IMR-90 (cell line): ENCODE measurements around the gene GPR39. TPM values are rescaled to one million over a fixed set of nuclear protein-coding genes. Genes with fewer than 3 reads are reported as not detected.

Experiments
- ATAC-seq: fragments of 200-7000 bp; cut with Tn5 transposase; 2 replicates; pipeline ENCODE4 v1.9.1; 2020; ENCODE audit warnings: low read depth, mild to moderate bottlenecking, moderate library complexity
- BruUV-seq: library from RNA; stranded (reverse); fragments of 400-500 nt; replicated peaks from 2 replicates; lab custom pipeline; 2021; lab: Mats Ljungman, UMichigan
- CTCF ChIA-PET: fragments of 300-600 bp; formaldehyde crosslinking; extraction: SDS; loops from one replicate; lab custom pipeline; 2021; ENCODE audit warnings: antibody characterized with exemption; lab: Yijun Ruan, JAX
- POLR2A ChIA-PET: fragments of 300-600 bp; sonication (Branson Sonifier 250); formaldehyde crosslinking; loops from one replicate; lab custom pipeline; 2022; ENCODE audit warnings: antibody characterized with exemption; ENCODE audit not compliant: unreplicated experiment; lab: Charles Lee
- DNase-seq: peaks from one replicate; pipeline ENCODE4 v3.0.0; 2013
- H2AFZ ChIP-seq: replicated peaks from 2 replicates; pipeline ENCODE3; 2013; ENCODE audit warnings: low read length, mild to moderate bottlenecking; ENCODE audit not compliant: poor library complexity
- H2AK5ac ChIP-seq: 2 replicates; pipeline ENCODE4 v1.6.1; 2013; ENCODE audit warnings: low read depth, low read length, inconsistent platforms
- H2AK9ac ChIP-seq: replicated peaks from 2 replicates; pipeline ENCODE3; 2013; ENCODE audit warnings: mild to moderate bottlenecking, low read depth, low read length, moderate library complexity; ENCODE audit not compliant: poor library complexity
- H2BK120ac ChIP-seq: 2 replicates; pipeline ENCODE4 v1.6.1; 2013; ENCODE audit warnings: low read depth, low read length, inconsistent platforms
- H2BK15ac ChIP-seq: 3 replicates; pipeline ENCODE4 v1.6.1; 2013; ENCODE audit warnings: low read depth, low read length, inconsistent platforms
- H2BK20ac ChIP-seq: 2 replicates; pipeline ENCODE4 v1.6.1; 2013; ENCODE audit warnings: low read depth, mild to moderate bottlenecking, inconsistent platforms, low read length, moderate library complexity
- H2BK5ac ChIP-seq: 2 replicates; pipeline ENCODE4 v1.6.1; 2013; ENCODE audit warnings: mild to moderate bottlenecking, low read depth, low read length, inconsistent platforms; ENCODE audit not compliant: poor library complexity, severe bottlenecking
- H3K14ac ChIP-seq: replicated peaks from 2 replicates; pipeline ENCODE4 v1.6.1; 2013; ENCODE audit warnings: low read depth, low read length, inconsistent platforms
- H3K18ac ChIP-seq: 2 replicates; pipeline ENCODE4 v1.6.1; 2013; ENCODE audit warnings: low read depth, low read length, control low read depth
- H3K23ac ChIP-seq: 2 replicates; pipeline ENCODE4 v1.6.1; 2013; ENCODE audit warnings: low read depth, low read length, inconsistent platforms
- H3K27ac ChIP-seq: 2 replicates; pipeline ENCODE4 v1.5.1; 2013; ENCODE audit warnings: mild to moderate bottlenecking, control low read depth, low read length; ENCODE audit not compliant: insufficient read depth
- H3K27me3 ChIP-seq: 2 replicates; pipeline ENCODE4 v1.6.1; 2013; ENCODE audit warnings: low read length; ENCODE audit not compliant: control insufficient read depth, insufficient read depth
- H3K36me3 ChIP-seq: 2 replicates; pipeline ENCODE4 v1.6.1; 2013; ENCODE audit warnings: low read length, mixed read lengths; ENCODE audit not compliant: control insufficient read depth, insufficient read depth
- H3K4ac ChIP-seq: 2 replicates; pipeline ENCODE4 v1.6.1; 2013; ENCODE audit warnings: low read depth, low read length, inconsistent platforms
- H3K4me1 ChIP-seq: 2 replicates; pipeline ENCODE4 v1.6.1; 2013; ENCODE audit warnings: low read length, mixed read lengths; ENCODE audit not compliant: control insufficient read depth, insufficient read depth
- H3K4me2 ChIP-seq: 2 replicates; pipeline ENCODE4 v1.6.1; 2013; ENCODE audit warnings: low read depth, mild to moderate bottlenecking, control low read depth, low read length, moderate library complexity
- H3K4me3 ChIP-seq: 2 replicates; pipeline ENCODE4 v1.5.1; 2013; ENCODE audit warnings: low read depth, mild to moderate bottlenecking, control low read depth, low read length, moderate library complexity; ENCODE audit not compliant: insufficient read depth
- H3K56ac ChIP-seq: 2 replicates; pipeline ENCODE4 v1.6.1; 2013; ENCODE audit warnings: low read length, inconsistent platforms; ENCODE audit not compliant: insufficient read depth; ENCODE audit errors: extremely low read depth
- H3K79me1 ChIP-seq, 2 experiments: 2 replicates each; pipeline ENCODE4 v1.6.1; 2013; ENCODE audit warnings: low read length in 2 of 2, inconsistent platforms in 1 of 2, low read depth in 1 of 2
- H3K9ac ChIP-seq: 2 replicates; pipeline ENCODE4 v1.6.1; 2013; ENCODE audit warnings: low read depth, low read length, control low read depth
- H3K9me1 ChIP-seq: 2 replicates; pipeline ENCODE4 v1.6.1; 2013; ENCODE audit warnings: low read length, inconsistent platforms; ENCODE audit not compliant: insufficient read depth
- H3K9me3 ChIP-seq: 2 replicates; pipeline ENCODE4 v1.6.1; 2013; ENCODE audit warnings: low read length; ENCODE audit not compliant: control insufficient read depth, insufficient read depth
- H4K20me1 ChIP-seq: 2 replicates; pipeline ENCODE4 v1.6.1; 2013; ENCODE audit warnings: low read length, inconsistent platforms; ENCODE audit not compliant: insufficient read depth
- H4K5ac ChIP-seq: 2 replicates; pipeline ENCODE4 v1.6.1; 2013; ENCODE audit warnings: mild to moderate bottlenecking, low read depth, low read length, control low read depth
- H4K8ac ChIP-seq, 2 experiments: 2 replicates each; pipeline ENCODE4 v1.6.1; 2013; ENCODE audit warnings: low read depth in 2 of 2, low read length in 2 of 2, control low read depth in 1 of 2, inconsistent platforms in 1 of 2
- H4K91ac ChIP-seq: 2 replicates; pipeline ENCODE4 v1.6.1; 2013; ENCODE audit warnings: low read depth, low read length, inconsistent platforms; ENCODE audit not compliant: insufficient read depth
- BHLHE40 ChIP-seq: fragments of 150-350 bp; IDR thresholded peaks from 2 replicates; pipeline ENCODE4 v1.6.1; 2016; ENCODE audit warnings: mild to moderate bottlenecking, low read depth, low read length
- CEBPB ChIP-seq: IDR thresholded peaks from 2 replicates; pipeline ENCODE4 v1.6.1; 2012; ENCODE audit warnings: low read depth, low read length, improper control_type of control experiment
- CHD1 ChIP-seq: IDR thresholded peaks from 2 replicates; pipeline ENCODE4 v1.6.1; 2012; ENCODE audit warnings: low read depth, low read length, improper control_type of control experiment
- FOS ChIP-seq: fragments of 150-350 bp; IDR thresholded peaks from 2 replicates; pipeline ENCODE4 v1.6.1; 2016; ENCODE audit warnings: low read depth, low read length
- MAFK ChIP-seq: IDR thresholded peaks from 2 replicates; pipeline ENCODE4 v1.6.1; 2012; ENCODE audit warnings: low read depth, low read length, improper control_type of control experiment
- MAZ ChIP-seq: IDR thresholded peaks from 2 replicates; pipeline ENCODE4 v1.6.1; 2012; ENCODE audit warnings: low read depth, mild to moderate bottlenecking, low read length, improper control_type of control experiment, moderate library complexity, borderline replicate concordance
- MXI1 ChIP-seq: IDR thresholded peaks from 2 replicates; pipeline ENCODE4 v1.6.1; 2012; ENCODE audit warnings: low read depth, mild to moderate bottlenecking, low read length, moderate library complexity, borderline replicate concordance
- NFE2L2 ChIP-seq: fragments of 150-350 bp; IDR thresholded peaks from 2 replicates; pipeline ENCODE4 v1.6.1; 2016; ENCODE audit warnings: low read depth, mild to moderate bottlenecking, low read length
- POLR2A ChIP-seq: IDR thresholded peaks from 2 replicates; pipeline ENCODE4 v1.6.1; 2012; ENCODE audit warnings: mild to moderate bottlenecking, low read depth, low read length
- RAD21 ChIP-seq: IDR thresholded peaks from 2 replicates; pipeline ENCODE4 v1.6.1; 2012; ENCODE audit warnings: low read length, improper control_type of control experiment
- RCOR1 ChIP-seq: IDR thresholded peaks from 2 replicates; pipeline ENCODE4 v1.6.1; 2012; ENCODE audit warnings: mild to moderate bottlenecking, low read length, improper control_type of control experiment; ENCODE audit not compliant: insufficient replicate concordance
- RFX5 ChIP-seq: IDR thresholded peaks from 2 replicates; pipeline ENCODE4 v1.8.0; 2012; ENCODE audit warnings: low read depth, mild to moderate bottlenecking, low read length, moderate library complexity
- SMC3 ChIP-seq: fragments of 150-350 bp; IDR thresholded peaks from 2 replicates; pipeline ENCODE4 v1.6.1; 2016; ENCODE audit warnings: low read depth, mild to moderate bottlenecking, antibody characterized with exemption, low read length, moderate library complexity
- USF2 ChIP-seq: fragments of 150-350 bp; IDR thresholded peaks from 2 replicates; pipeline ENCODE4 v1.6.1; 2017; ENCODE audit warnings: mild to moderate bottlenecking, antibody characterized with exemption, low read length, low read depth
- WGBS, 2 experiments: methylation state at CpG; one replicate each; pipeline versions ENCODE4 v1.1.5 to v1.1.7; 2013; ENCODE audit warnings: missing lambda C conversion rate in 2 of 2; ENCODE audit not compliant: insufficient read length in 1 of 2; ENCODE audit errors: extremely low coverage in 2 of 2; 5-methylcytosine and 5-hydroxymethylcytosine counted together
- dilution Hi-C: fragments of 300-500 bp; cut with HindIII; formaldehyde crosslinking; loops from one replicate; pipeline ENCODE4 v1.14.3; 2018; ENCODE audit warnings: low sequenced_read_pairs; ENCODE audit not compliant: unreplicated experiment
- in situ Hi-C: fragments of 300-500 bp; cut with MboI; formaldehyde crosslinking; loops from 3 replicates; pipeline ENCODE4 v1.14.3; 2019; ENCODE audit warnings: low sequenced_read_pairs, inconsistent platforms, mixed read lengths
- intact Hi-C: fragments of 100-400 bp; cut with micrococcal nuclease; formaldehyde crosslinking; loops from 2 replicates; pipeline ENCODE4 v1.10.0; 2022
- polyA plus RNA-seq, 3 experiments: library from polyadenylated mRNA; depleted of rRNA; stranded (reverse); fragments of >200 nt; gene quantifications; 2 replicates each; pipeline ENCODE4 v1.2.3, GENCODE V29; 2012; ENCODE audit warnings: low replicate concordance in 1 of 3
- total RNA-seq: library from RNA; depleted of rRNA; stranded (reverse); fragments of >200 nt; gene quantifications from 2 replicates; pipeline ENCODE4 v1.2.3, GENCODE V29; 2012
- TF ChIP-seq, protein P1 (sequence below): fragments of 150-350 bp; IDR thresholded peaks from 2 replicates; pipeline ENCODE4 v1.6.1; 2016; ENCODE audit warnings: low read depth, mild to moderate bottlenecking, low read length, moderate library complexity, borderline replicate concordance
- TF ChIP-seq, protein P2 (sequence below): conservative IDR thresholded peaks from 2 replicates; pipeline ENCODE4 v1.5.1; 2012; ENCODE audit warnings: mild to moderate bottlenecking, low read depth, low read length, improper control_type of control experiment

Gene GPR39
- total and polyA plus RNA-seq, 2 of the 4 experiments (the other 2 are of a cell fraction), result 4.4 to 9.0 TPM

GRCh38 chr2:132573444-132574007 lies 156.9 kb downstream of the GPR39 start:
- Histone ChIP-seq H3K56ac (no peak overlapping the region), H2BK20ac (no peak overlapping the region), H3K27me3 (peaks cover 16% of the 10 kb centered on the region), H3K36me3 (no peaks in the 10 kb centered on the region), H3K9me1 (no peaks in the 10 kb centered on the region), H4K5ac (no peak overlapping the region), H4K20me1 (no peaks in the 10 kb centered on the region), H3K4ac (no peak overlapping the region), H3K4me3 (no peak overlapping the region), H2AK9ac (no peak overlapping the region), H4K8ac (no peak overlapping the region), H3K27ac (no peak overlapping the region), H3K4me1 (no peaks in the 10 kb centered on the region), H2BK120ac (no peak overlapping the region), H3K23ac (no peak overlapping the region), H3K9me3 (no peaks in the 10 kb centered on the region), H3K18ac (no peak overlapping the region), H3K79me1 (no peaks in the 10 kb centered on the region), H2BK5ac (no peak overlapping the region), H3K4me2 (no peak overlapping the region), H3K9ac (no peak overlapping the region), H4K91ac (no peak overlapping the region), H2AK5ac (no peak overlapping the region), H2AFZ (no peak overlapping the region), H3K14ac (no peak overlapping the region), H2BK15ac (no peak overlapping the region)
- ATAC-seq, result no peak
- intact Hi-C loops (no loop called here), dilution Hi-C loops (no loop called here), in situ Hi-C loops (no loop called here)
- POLR2A ChIA-PET, result no interaction called here
- BruUV-seq, result no TSS peak
- WGBS, 2 experiments, result no CpG with 5 or more reads among the region's 3 CpGs
- TF ChIP-seq POLR2A (no peak), MAZ (no peak), MAFK (no peak), SMC3 (no peak), RCOR1 (no peak), USF2 (no peak), FOS (no peak), BHLHE40 (no peak), CHD1 (no peak), CEBPB (no peak), NFE2L2 (no peak), MXI1 (no peak), RFX5 (no peak), RAD21 (no peak)
- TF ChIP-seq, protein P1, sequence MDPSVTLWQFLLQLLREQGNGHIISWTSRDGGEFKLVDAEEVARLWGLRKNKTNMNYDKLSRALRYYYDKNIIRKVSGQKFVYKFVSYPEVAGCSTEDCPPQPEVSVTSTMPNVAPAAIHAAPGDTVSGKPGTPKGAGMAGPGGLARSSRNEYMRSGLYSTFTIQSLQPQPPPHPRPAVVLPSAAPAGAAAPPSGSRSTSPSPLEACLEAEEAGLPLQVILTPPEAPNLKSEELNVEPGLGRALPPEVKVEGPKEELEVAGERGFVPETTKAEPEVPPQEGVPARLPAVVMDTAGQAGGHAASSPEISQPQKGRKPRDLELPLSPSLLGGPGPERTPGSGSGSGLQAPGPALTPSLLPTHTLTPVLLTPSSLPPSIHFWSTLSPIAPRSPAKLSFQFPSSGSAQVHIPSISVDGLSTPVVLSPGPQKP, result no peak
- TF ChIP-seq, protein P2, sequence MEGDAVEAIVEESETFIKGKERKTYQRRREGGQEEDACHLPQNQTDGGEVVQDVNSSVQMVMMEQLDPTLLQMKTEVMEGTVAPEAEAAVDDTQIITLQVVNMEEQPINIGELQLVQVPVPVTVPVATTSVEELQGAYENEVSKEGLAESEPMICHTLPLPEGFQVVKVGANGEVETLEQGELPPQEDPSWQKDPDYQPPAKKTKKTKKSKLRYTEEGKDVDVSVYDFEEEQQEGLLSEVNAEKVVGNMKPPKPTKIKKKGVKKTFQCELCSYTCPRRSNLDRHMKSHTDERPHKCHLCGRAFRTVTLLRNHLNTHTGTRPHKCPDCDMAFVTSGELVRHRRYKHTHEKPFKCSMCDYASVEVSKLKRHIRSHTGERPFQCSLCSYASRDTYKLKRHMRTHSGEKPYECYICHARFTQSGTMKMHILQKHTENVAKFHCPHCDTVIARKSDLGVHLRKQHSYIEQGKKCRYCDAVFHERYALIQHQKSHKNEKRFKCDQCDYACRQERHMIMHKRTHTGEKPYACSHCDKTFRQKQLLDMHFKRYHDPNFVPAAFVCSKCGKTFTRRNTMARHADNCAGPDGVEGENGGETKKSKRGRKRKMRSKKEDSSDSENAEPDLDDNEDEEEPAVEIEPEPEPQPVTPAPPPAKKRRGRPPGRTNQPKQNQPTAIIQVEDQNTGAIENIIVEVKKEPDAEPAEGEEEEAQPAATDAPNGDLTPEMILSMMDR, result no peak
- no peak for DNase-seq
- CTCF ChIA-PET, result no interaction called here
